Left lung (tissue), 10 donors: Measurements from ENCODE around the gene FTO. TPM values are rescaled to one million over a fixed set of nuclear protein-coding genes. Genes with fewer than 3 reads are reported as not detected.

Experiments used
- ATAC-seq: fragments of 200-7000 bp; cut with Tn5 transposase; one replicate; pipeline ENCODE4 v1.9.1; 2020; ENCODE audit warnings: moderate library complexity
- DNase-seq, 4 donors: peaks; one replicate each; pipeline ENCODE4 v3.0.0-alpha.2; 2013 to 2020
- H3K27ac ChIP-seq, 2 donors: fragments of 200-600 bp; sonication (generic) in 1 of 2; one replicate each; pipeline versions ENCODE4 v1.5.0 to v1.8.0; 2020 to 2021
- H3K27me3 ChIP-seq, 2 donors: fragments of 200-600 bp; sonication (generic) in 1 of 2; one replicate each; pipeline versions ENCODE4 v1.5.0 to v1.8.0; 2020 to 2021
- H3K36me3 ChIP-seq, 2 donors: fragments of 200-600 bp; sonication (generic) in 1 of 2; one replicate each; pipeline versions ENCODE4 v1.5.0 to v1.8.0; 2020 to 2021
- H3K4me1 ChIP-seq, 2 donors: fragments of 200-600 bp; one replicate each; pipeline ENCODE4 v1.8.0; 2021
- H3K4me3 ChIP-seq, 2 donors: fragments of 200-600 bp; sonication (generic) in 1 of 2; one replicate each; pipeline versions ENCODE4 v1.5.0 to v1.8.0; 2020 to 2021; ENCODE audit warnings: mild to moderate bottlenecking in 1 of 2
- H3K9me3 ChIP-seq, 2 donors: fragments of 200-600 bp; sonication (generic) in 1 of 2; one replicate each; pipeline versions ENCODE4 v1.5.0 to v1.8.0; 2020 to 2021
- intact Hi-C, 2 donors: fragments of 100-400 bp; cut with DNase I; formaldehyde crosslinking; loops; one replicate each; pipeline versions ENCODE4 v1.11.2 to v1.14.2; 2022
- polyA plus RNA-seq, 6 donors: library from polyadenylated mRNA; unstranded; fragments of 120-200 nt; gene quantifications; one replicate each; pipeline ENCODE4 v1.2.1, GENCODE V29; 2013; ENCODE audit not compliant: insufficient read length in 6 of 6
- total RNA-seq, 2 donors: library from RNA; stranded (reverse); fragmentation: NEBNext Ultra II Directional; extraction: Animal tissue kit (Norgen Biotek cat#: 25700); gene quantifications; one replicate each; pipeline ENCODE4 v1.2.1, GENCODE V29; 2021
- TF ChIP-seq, protein P1 (sequence below), 2 donors: fragments of 200-600 bp; sonication (generic) in 1 of 2; IDR thresholded peaks; one replicate each; pipeline versions ENCODE4 v1.5.0 to v1.8.0; 2021; ENCODE audit warnings: antibody characterized with exemption in 2 of 2
- donor health status: DM: no; HTN: yes; CAD: no.
- donor health status: DM: no; HTN: no; CAD: no.

The FTO gene
- total and polyA plus RNA-seq, 8 donors: 69.0 to 99.6 (median 90.7) TPM

DNA sequence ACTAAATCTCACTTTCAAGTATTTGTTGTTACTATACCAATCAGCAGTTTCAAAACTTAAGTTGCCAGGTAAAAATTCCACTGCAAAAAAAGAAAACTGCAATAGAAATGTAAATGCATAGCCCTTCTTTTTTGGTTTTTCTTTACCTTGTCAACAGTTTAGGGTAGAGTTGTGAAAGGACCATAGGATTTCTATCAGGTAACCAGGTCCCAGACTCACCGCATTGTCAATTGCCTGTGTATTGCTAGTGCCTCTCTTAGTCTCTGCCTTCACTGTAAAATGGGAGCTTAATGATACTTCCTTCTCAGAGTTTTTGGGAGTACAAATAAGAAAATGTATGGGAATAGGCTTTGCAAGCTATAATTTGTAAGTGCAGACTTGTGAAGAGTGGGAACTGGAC is 145.0 kb downstream of the FTO start:
- TF ChIP-seq, protein P1, sequence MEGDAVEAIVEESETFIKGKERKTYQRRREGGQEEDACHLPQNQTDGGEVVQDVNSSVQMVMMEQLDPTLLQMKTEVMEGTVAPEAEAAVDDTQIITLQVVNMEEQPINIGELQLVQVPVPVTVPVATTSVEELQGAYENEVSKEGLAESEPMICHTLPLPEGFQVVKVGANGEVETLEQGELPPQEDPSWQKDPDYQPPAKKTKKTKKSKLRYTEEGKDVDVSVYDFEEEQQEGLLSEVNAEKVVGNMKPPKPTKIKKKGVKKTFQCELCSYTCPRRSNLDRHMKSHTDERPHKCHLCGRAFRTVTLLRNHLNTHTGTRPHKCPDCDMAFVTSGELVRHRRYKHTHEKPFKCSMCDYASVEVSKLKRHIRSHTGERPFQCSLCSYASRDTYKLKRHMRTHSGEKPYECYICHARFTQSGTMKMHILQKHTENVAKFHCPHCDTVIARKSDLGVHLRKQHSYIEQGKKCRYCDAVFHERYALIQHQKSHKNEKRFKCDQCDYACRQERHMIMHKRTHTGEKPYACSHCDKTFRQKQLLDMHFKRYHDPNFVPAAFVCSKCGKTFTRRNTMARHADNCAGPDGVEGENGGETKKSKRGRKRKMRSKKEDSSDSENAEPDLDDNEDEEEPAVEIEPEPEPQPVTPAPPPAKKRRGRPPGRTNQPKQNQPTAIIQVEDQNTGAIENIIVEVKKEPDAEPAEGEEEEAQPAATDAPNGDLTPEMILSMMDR (IDR thresholded peaks at IDR 0.05): no peak
- Histone ChIP-seq H3K9me3 (no peaks in the 10 kb centered on the region), H3K4me3 (no peak overlapping the region), H3K36me3 (peaks cover 0 to 3% of the 10 kb centered on the region in 2 donors), H3K27ac (no peak overlapping the region), H3K27me3 (no peaks in the 10 kb centered on the region), H3K4me1 (peaks cover 0 to 9% of the 10 kb centered on the region in 2 donors)
- ATAC-seq (no peak), DNase-seq (no peak)
- intact Hi-C loops: no loop called here

DNA sequence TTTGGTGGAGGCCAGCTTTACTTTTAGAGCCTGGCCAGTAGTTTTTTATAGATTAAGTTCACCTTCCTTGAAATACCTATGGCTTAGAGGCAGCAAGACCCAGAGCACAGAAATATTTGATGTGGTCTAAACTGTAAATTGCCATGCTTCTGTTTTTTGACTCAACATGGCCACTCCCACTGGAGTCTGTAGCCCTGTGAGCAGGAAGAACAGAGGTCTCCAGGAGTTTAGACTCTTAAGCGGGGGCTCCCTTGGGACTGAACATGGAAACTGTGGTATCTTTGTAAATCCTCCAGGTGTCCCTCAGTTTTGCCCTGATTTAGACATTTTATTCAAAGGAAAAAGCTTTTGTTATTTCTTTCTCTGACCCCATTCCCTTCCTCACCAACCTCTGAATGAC is 145.6 kb downstream of the FTO start:
- H3K27ac ChIP-seq: no peak overlapping the region
- H3K9me3 ChIP-seq: no peaks in the 10 kb centered on the region
- no peaks in the 10 kb centered on the region for H3K27me3 ChIP-seq
- H3K4me3 ChIP-seq: no peak overlapping the region
- DNase-seq (no peak), ATAC-seq (peak; percentile 49)
- TF ChIP-seq, protein P1 (IDR thresholded peaks at IDR 0.05): no peak
- intact Hi-C loops: no loop called here
- no peaks in the 10 kb centered on the region for H3K36me3 ChIP-seq
- peaks cover 0 to 9% of the 10 kb centered on the region in 2 donors for H3K4me1 ChIP-seq

DNA sequence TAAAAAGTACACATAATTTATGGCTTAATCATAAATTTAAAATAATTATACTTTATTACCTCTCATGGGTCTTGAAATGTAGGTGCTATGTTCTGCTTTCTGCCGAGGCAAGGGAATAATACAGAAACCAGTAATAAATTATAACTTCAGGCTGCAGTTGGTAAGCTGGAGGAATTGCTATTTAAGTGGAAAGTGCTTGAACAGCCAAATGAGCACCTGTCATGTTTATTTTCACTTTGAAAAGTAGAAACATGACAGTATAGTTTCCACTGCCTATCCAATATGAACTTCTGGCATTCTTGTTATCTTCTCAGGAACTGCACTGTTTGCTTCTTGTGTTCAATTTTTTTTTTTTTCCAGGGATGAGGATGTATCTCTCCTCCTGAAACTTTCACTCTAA is 146.0 kb downstream of the FTO start:
- H3K27me3 ChIP-seq: no peaks in the 10 kb centered on the region
- H3K36me3 ChIP-seq: no peaks in the 10 kb centered on the region
- DNase-seq (no peak), ATAC-seq (peak; percentile 73)
- no peaks in the 10 kb centered on the region for H3K9me3 ChIP-seq
- intact Hi-C loops: no loop called here
- no peak overlapping the region for H3K4me3 ChIP-seq
- TF ChIP-seq, protein P1 (IDR thresholded peaks at IDR 0.05): no peak
- peaks cover 0 to 9% of the 10 kb centered on the region in 2 donors for H3K4me1 ChIP-seq
- H3K27ac ChIP-seq: no peak overlapping the region

DNA sequence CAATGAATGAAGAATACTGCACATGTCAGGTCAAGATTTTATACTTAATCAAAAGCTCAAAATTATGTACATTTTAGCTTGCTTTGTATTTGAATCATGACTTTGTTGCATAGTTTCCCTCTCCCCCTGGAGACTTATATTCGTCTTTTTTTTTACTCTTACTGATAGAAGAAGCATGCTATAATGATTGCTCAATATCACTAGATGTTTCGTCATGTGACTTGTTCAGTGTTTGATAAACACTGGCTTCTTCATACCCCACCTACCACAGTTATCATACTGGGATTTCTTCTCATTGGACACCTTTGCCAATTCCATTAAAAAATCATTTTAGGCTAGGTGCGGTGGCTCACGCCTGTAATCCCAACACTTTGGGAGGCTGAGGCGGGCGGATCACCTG is 148.7 kb downstream of the FTO start:
- intact Hi-C loops: no loop called here
- Histone ChIP-seq H3K9me3 (no peaks in the 10 kb centered on the region), H3K4me1 (no peaks in the 10 kb centered on the region), H3K4me3 (no peak overlapping the region), H3K27me3 (no peaks in the 10 kb centered on the region), H3K36me3 (no peaks in the 10 kb centered on the region), H3K27ac (no peak overlapping the region)
- DNase-seq (no peak), ATAC-seq (no peak)
- TF ChIP-seq, protein P1 (IDR thresholded peaks at IDR 0.05): no peak

DNA sequence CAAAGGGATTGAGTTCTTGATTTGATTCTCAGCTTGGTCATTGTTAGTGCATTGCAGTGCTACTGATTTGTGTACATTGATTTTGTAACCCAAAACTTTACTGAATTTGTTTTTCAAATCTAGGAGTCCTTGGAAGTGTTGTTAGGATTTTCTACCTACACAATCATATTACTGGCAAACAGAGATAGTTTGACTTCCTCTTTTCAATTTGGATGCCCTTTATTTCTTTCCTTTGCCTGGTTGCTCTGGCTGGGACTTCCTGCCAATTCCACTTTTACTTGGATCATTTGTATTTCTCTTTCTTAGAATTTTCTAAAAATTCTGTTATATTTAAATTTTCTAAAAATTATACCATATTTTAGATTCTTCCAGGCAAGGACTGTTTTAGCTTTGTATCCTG is 151.1 kb downstream of the FTO start:
- intact Hi-C loops: no loop called here
- H3K27me3 ChIP-seq: no peaks in the 10 kb centered on the region
- H3K9me3 ChIP-seq: no peaks in the 10 kb centered on the region
- DNase-seq: no peak
- H3K27ac ChIP-seq: no peak overlapping the region
- no peak overlapping the region for H3K4me3 ChIP-seq
- no peaks in the 10 kb centered on the region for H3K4me1 ChIP-seq
- H3K36me3 ChIP-seq: no peaks in the 10 kb centered on the region
- ATAC-seq: no peak
- TF ChIP-seq, protein P1 (IDR thresholded peaks at IDR 0.05): no peak
